Activated T-cell treated with anti-CD3 and anti-CD28 coated beads, Interleukin-2, amount 50 U/mL, for 72 hours (primary cell): ENCODE data around the gene KCNC1. TPM values are rescaled to one million over a fixed set of nuclear protein-coding genes. Genes with fewer than 3 reads are reported as not detected.

ENCODE experiments used
- ATAC-seq, 2 donors: fragments of 150-1000 bp; cut with Tn5 transposase; replicated peaks in 1 of 2; 2 replicates each; pipeline ENCODE4 v1.10.0; 2021; ENCODE audit warnings: moderate library complexity in 2 of 2, mild to moderate bottlenecking in 1 of 2
- DNase-seq, 2 donors: peaks; one replicate each; pipeline ENCODE4 v3.0.0; 2021 to 2022; ENCODE audit warnings: mixed read lengths in 1 of 2
- H3K27ac Mint-ChIP-seq: one replicate; pipeline ENCODE4 v1.8.0; 2022; ENCODE audit warnings: mild to moderate bottlenecking, moderate library complexity, mixed read lengths
- H3K27me3 Mint-ChIP-seq: one replicate; pipeline ENCODE4 v1.8.0; 2022; ENCODE audit warnings: low read depth, mixed read lengths
- H3K36me3 Mint-ChIP-seq, 2 donors: one replicate each; pipeline ENCODE4 v1.8.0; 2022; ENCODE audit warnings: mixed read lengths in 2 of 2, mild to moderate bottlenecking in 1 of 2; ENCODE audit not compliant: insufficient read depth in 2 of 2
- H3K4me1 Mint-ChIP-seq: one replicate; pipeline ENCODE4 v1.8.0; 2022; ENCODE audit warnings: low read depth, mixed read lengths
- H3K4me3 Mint-ChIP-seq, 2 donors: one replicate each; pipeline ENCODE4 v1.8.0; 2022; ENCODE audit warnings: mild to moderate bottlenecking in 2 of 2, mixed read lengths in 2 of 2, moderate library complexity in 2 of 2
- H3K9me3 Mint-ChIP-seq, 2 donors: one replicate each; pipeline ENCODE4 v1.8.0; 2022; ENCODE audit warnings: mixed read lengths in 2 of 2
- total RNA-seq, 2 donors: library from RNA; stranded (reverse); gene quantifications; one replicate each; pipeline ENCODE4 v1.2.3, GENCODE V29; 2022

KCNC1 gene
- total RNA-seq, 2 donors from 2014 or later = not detected

DNA sequence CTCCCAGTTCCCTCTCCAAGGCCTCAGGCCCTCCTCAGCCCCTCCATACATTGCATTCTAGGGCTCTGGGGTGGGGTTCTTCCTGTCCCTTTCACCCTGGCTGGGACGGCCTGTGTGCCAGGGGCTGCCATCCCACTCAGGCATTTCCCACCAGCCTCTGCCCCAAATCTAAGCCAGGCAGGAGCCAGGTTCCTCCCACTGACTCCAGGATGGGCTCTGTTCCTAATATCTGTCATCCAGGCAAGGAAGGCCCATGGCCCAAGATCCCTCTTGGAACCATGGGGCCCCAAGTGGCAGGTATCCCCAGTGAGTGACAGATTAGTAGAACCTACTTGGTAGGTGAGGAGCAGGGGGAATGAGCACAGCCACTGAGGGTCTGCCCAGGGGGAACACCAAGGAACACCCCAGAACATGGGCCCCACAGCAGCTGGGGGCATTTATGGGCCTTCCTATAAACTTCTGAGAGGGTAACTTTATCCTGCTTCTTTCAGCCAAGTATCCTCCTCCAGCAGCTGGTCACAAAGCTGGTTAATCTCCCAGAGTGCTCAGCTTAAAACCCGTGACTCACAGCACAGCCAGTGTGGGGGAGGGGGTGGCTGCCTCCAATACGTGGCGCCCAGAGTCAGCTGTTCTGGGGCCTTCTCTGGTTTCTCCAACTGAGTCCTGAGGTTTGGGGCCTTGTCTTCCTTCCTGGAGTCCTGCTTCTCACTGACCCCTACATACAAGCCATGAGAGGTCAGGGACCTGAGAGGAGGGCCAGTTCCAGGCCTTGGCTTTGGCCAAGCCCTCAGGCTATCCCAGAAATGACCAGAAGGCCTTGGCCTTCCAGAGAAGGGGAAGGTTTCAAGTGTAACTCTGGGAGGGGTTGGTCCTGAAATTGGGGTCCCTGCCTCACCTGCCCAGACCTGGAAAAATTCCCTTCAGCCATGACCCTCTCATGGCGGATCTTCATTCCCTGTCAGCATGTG is 35.1 kb upstream of the KCNC1 start:
- Mint-ChIP-seq H3K27ac (no peak overlapping the region), H3K27me3 (peaks cover 35% of the 10 kb centered on the region), H3K4me1 (no peaks in the 10 kb centered on the region), H3K9me3 (no peaks in the 10 kb centered on the region), H3K4me3 (no peak overlapping the region), H3K36me3 (peaks cover 0 to 1% of the 10 kb centered on the region in 2 donors)
- DNase-seq (no peak), ATAC-seq (no peak)

DNA sequence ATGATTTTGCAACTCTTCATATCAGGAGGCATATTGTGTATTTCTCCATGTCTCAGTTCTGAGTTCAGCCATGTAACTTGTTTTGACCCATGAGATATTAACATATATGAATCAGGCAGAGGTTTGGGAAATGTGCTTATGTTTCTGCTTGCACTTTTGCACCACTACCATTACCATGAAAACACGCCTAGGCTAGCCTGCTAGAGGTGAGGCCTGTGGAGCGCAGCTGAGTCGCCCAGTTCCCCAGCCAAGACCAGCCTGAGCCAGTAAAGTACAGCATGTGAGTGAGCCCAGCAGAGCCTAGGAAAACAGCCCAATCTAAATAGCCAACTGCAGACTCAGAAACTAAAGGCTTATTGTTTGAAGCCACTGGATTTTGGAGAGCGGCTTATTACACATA is 33.6 kb upstream of the KCNC1 start:
- Mint-ChIP-seq H3K27me3 (peaks cover 33% of the 10 kb centered on the region), H3K27ac (no peak overlapping the region), H3K4me3 (no peak overlapping the region), H3K36me3 (no peaks in the 10 kb centered on the region), H3K9me3 (no peaks in the 10 kb centered on the region), H3K4me1 (no peaks in the 10 kb centered on the region)
- DNase-seq = no peak
- ATAC-seq = no peak

DNA sequence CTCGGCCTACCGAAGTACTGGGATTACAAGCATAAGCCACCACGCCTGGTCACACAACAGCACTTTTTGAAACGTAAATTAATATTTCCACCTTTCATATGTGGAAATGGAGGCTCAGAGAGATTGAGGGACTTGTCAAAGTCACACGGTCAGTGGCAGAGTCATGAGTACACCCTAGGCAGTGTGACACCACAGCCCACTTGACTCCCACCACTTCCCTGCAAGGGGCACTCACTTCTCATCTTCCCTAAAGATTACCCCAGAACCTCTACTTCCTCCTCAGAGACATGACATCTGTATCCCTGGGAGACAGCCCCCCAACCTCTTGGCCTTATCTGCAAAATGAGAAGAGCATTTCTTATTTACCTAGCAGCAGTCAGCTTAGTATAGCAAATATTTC is 31.7 kb upstream of the KCNC1 start:
- ATAC-seq = no peak
- no peaks in the 10 kb centered on the region for H3K36me3 Mint-ChIP-seq
- no peaks in the 10 kb centered on the region for H3K4me1 Mint-ChIP-seq
- no peak overlapping the region for H3K27ac Mint-ChIP-seq
- H3K4me3 Mint-ChIP-seq = no peak overlapping the region
- peaks cover 16% of the 10 kb centered on the region for H3K27me3 Mint-ChIP-seq
- DNase-seq = no peak
- H3K9me3 Mint-ChIP-seq = no peaks in the 10 kb centered on the region

GRCh38 chr11:17703951-17704350 is 30.6 kb upstream of the KCNC1 start:
- DNase-seq (no peak), ATAC-seq (no peak)
- H3K9me3 Mint-ChIP-seq = no peaks in the 10 kb centered on the region
- no peak overlapping the region for H3K27ac Mint-ChIP-seq
- H3K4me3 Mint-ChIP-seq = no peak overlapping the region
- no peaks in the 10 kb centered on the region for H3K4me1 Mint-ChIP-seq
- no peaks in the 10 kb centered on the region for H3K36me3 Mint-ChIP-seq
- H3K27me3 Mint-ChIP-seq = peaks cover 11% of the 10 kb centered on the region

- no peaks in the 10 kb centered on the region for H3K36me3 Mint-ChIP-seq
- H3K27ac Mint-ChIP-seq = no peak overlapping the region
- H3K4me3 Mint-ChIP-seq = no peak overlapping the region
- no peak for ATAC-seq
- no peaks in the 10 kb centered on the region for H3K4me1 Mint-ChIP-seq
- DNase-seq = no peak
- H3K9me3 Mint-ChIP-seq = no peaks in the 10 kb centered on the region
- H3K27me3 Mint-ChIP-seq = peaks cover 11% of the 10 kb centered on the region
Observed at GRCh38 chr11:17707830-17708229, 26.8 kb upstream of the KCNC1 start.

DNA sequence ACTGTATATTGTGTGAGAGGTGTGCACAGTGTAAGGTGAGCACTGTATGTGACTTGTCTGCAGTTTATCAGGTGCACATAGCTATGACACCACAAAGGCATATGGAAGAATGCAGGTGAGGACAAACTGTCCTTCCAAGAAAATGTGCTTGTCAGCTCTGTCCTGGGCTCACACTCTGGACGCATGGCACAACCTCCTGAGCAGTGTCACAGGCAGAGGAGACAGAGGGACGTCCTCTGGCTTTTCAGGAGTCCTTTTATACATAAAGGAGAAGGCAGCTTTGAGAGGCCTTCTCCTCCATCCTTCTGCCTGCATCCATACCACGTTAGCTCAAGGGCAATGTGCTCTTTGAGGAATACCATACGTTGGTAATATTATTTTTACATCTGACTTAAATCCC is 22.7 kb upstream of the KCNC1 start:
- H3K36me3 Mint-ChIP-seq = no peaks in the 10 kb centered on the region
- DNase-seq (no peak), ATAC-seq (no peak)
- no peak overlapping the region for H3K27ac Mint-ChIP-seq
- no peaks in the 10 kb centered on the region for H3K4me1 Mint-ChIP-seq
- H3K9me3 Mint-ChIP-seq = no peaks in the 10 kb centered on the region
- no peaks in the 10 kb centered on the region for H3K27me3 Mint-ChIP-seq
- H3K4me3 Mint-ChIP-seq = no peak overlapping the region

DNA sequence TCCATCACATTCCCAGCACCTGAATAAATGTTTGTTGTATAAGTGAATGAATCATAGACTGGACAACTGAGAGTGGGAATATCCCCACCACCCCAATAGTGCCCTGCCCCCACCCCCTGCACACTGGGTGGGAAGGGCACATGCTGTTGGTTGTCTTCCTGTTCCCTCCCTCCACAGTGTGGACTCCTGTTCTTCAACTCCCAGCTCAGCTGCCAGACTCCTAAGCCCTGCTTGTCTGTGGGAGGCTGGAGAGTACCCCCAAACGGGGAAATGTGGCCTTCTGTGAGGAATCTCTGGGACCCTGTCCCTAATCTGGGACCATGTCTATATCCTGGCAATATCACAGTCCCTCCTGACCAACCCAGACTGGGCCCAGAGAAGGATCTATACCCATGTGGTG is 20.7 kb upstream of the KCNC1 start:
- DNase-seq (no peak), ATAC-seq (no peak)
- no peak overlapping the region for H3K4me3 Mint-ChIP-seq
- H3K27ac Mint-ChIP-seq = no peak overlapping the region
- H3K9me3 Mint-ChIP-seq = no peaks in the 10 kb centered on the region
- H3K4me1 Mint-ChIP-seq = no peaks in the 10 kb centered on the region
- peaks cover 6% of the 10 kb centered on the region for H3K27me3 Mint-ChIP-seq
- no peaks in the 10 kb centered on the region for H3K36me3 Mint-ChIP-seq

DNA sequence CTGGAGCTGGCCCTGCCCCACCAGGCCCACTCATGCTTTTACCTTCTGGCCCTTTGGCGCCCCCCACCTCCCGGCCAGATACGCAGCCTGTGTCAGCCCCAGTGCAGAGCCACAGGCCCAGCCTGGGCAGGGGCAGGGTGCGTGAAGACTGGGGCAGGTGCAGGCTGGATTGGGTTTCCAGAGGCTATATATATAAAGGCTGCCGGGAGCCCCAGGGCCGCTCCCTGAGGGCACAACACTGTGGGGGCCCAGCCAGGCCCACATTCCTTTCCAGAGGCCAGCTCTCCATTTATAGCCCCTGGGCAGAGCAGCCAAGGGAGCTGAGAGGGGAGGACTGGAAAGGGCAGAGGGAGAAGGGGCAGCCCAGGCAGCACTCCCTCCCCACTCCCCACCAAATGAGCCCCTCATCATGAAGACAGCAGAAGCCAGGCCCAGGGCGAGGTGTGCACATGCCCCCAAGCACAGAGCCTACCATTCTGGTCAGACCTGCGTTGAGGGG is 20.2 kb upstream of the KCNC1 start:
- Mint-ChIP-seq H3K27ac (no peak overlapping the region), H3K4me3 (no peak overlapping the region), H3K36me3 (no peaks in the 10 kb centered on the region), H3K4me1 (no peaks in the 10 kb centered on the region), H3K9me3 (no peaks in the 10 kb centered on the region), H3K27me3 (peaks cover 9% of the 10 kb centered on the region)
- ATAC-seq (no peak), DNase-seq (no peak)

GRCh38 chr11:17714870-17715269 is 19.7 kb upstream of the KCNC1 start:
- H3K4me3 Mint-ChIP-seq = no peak overlapping the region
- H3K27ac Mint-ChIP-seq = no peak overlapping the region
- H3K4me1 Mint-ChIP-seq = no peaks in the 10 kb centered on the region
- peaks cover 9% of the 10 kb centered on the region for H3K27me3 Mint-ChIP-seq
- H3K36me3 Mint-ChIP-seq = no peaks in the 10 kb centered on the region
- DNase-seq = no peak
- H3K9me3 Mint-ChIP-seq = no peaks in the 10 kb centered on the region
- no peak for ATAC-seq

- H3K4me1 Mint-ChIP-seq = no peaks in the 10 kb centered on the region
- no peak overlapping the region for H3K4me3 Mint-ChIP-seq
- no peaks in the 10 kb centered on the region for H3K9me3 Mint-ChIP-seq
- peaks cover 18% of the 10 kb centered on the region for H3K27me3 Mint-ChIP-seq
- H3K36me3 Mint-ChIP-seq = no peaks in the 10 kb centered on the region
- no peak for ATAC-seq
- no peak for DNase-seq
- no peak overlapping the region for H3K27ac Mint-ChIP-seq
Observed at GRCh38 chr11:17716807-17717206, 17.8 kb upstream of the KCNC1 start.

DNA sequence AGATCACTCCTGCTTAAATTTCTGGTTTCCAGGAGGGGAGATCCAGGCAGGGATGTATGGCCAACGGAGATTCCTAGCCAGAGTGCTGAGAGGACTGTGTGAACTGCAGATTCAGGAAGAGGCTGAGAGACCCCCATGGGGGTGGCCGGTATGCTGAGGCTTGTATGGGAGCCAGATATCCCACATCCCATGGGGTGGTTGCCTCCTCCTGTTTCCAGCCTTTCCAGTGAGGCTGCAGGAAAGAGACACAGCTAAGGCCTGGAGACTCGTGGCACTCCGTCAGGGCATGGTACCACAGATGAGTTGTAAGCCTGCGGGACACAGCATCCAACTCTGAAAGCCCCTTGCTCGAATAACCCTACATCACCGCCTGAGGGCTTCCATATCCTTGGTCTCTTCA is 16.6 kb upstream of the KCNC1 start:
- DNase-seq (no peak), ATAC-seq (no peak)
- no peaks in the 10 kb centered on the region for H3K36me3 Mint-ChIP-seq
- no peak overlapping the region for H3K4me3 Mint-ChIP-seq
- no peaks in the 10 kb centered on the region for H3K4me1 Mint-ChIP-seq
- peaks cover 29% of the 10 kb centered on the region for H3K27me3 Mint-ChIP-seq
- no peak overlapping the region for H3K27ac Mint-ChIP-seq
- H3K9me3 Mint-ChIP-seq = no peaks in the 10 kb centered on the region

- H3K27ac Mint-ChIP-seq = no peak overlapping the region
- peaks cover 34% of the 10 kb centered on the region for H3K27me3 Mint-ChIP-seq
Observed at GRCh38 chr11:17718510-17718962, 16.0 kb upstream of the KCNC1 start.

DNA sequence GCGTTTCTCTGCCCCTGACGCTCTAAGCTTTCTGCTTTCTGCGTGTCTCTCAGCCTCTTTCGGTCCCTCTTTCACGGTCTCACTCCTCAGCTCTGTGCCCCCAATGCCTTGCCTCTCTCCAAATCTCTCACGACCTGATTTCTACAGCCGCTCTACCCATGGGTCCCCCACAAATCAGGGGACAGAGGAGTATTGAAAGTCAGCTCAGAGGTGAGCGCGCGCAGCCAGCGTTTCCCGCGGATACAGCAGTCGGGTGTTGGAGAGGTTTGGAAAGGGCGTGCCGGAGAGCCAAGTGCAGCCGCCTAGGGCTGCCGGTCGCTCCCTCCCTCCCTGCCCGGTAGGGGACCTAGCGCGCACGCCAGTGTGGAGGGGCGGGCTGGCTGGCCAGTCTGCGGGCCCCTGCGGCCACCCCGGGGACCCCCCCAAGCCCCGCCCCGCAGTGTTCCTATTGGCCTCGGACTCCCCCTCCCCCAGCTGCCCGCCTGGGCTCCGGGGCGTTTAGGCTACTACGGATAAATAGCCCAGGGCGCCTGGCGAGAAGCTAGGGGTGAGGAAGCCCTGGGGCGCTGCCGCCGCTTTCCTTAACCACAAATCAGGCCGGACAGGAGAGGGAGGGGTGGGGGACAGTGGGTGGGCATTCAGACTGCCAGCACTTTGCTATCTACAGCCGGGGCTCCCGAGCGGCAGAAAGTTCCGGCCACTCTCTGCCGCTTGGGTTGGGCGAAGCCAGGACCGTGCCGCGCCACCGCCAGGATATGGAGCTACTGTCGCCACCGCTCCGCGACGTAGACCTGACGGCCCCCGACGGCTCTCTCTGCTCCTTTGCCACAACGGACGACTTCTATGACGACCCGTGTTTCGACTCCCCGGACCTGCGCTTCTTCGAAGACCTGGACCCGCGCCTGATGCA is 15.3 kb upstream of the KCNC1 start, which contains the start of gene MYOD1:
MYOD1 (plus strand) TSS at position 544 of the 910 bp plus-strand sequence; CDS start at position 756, 212 bp downstream.
- Mint-ChIP-seq H3K4me3 (no peak within 1 kb of the TSS), H3K27me3 (peaks cover 41% of the 10 kb centered on the region), H3K36me3 (no peaks in the 10 kb centered on the region), H3K9me3 (no peaks in the 10 kb centered on the region), H3K4me1 (no peaks in the 10 kb centered on the region), H3K27ac (no peak within 1 kb of the TSS)
- DNase-seq (no peak), ATAC-seq (no peak)

More at GRCh38 chr11:17718510-17718962, 16.0 kb upstream of the KCNC1 start:
- H3K36me3 Mint-ChIP-seq = no peaks in the 10 kb centered on the region
- H3K9me3 Mint-ChIP-seq = no peaks in the 10 kb centered on the region
- no peaks in the 10 kb centered on the region for H3K4me1 Mint-ChIP-seq
- DNase-seq = no peak
- no peak for ATAC-seq
- H3K4me3 Mint-ChIP-seq = no peak overlapping the region
